ENCODE measurements around the gene PNMA6A. TPM values are rescaled to one million over a fixed set of nuclear protein-coding genes. Genes with fewer than 3 reads are reported as not detected.

Gene PNMA6A
- total and polyA plus RNA-seq, 2 of the 13 experiments (the other 11 are each of a cell fraction or from before 2014, with no cell fraction given) = 0.11 to 0.66 TPM

- TF ChIP-seq ZNF383 (CRISPR knock-in tag; IDR thresholded peaks at IDR 0.05; ENCODE audit: borderline replicate concordance) = no peak
- TF ChIP-seq HNF1B (CRISPR knock-in tag; IDR thresholded peaks at IDR 0.05) = 0 out of 2 replicates have a peak, but pooled peaks have one; percentile 22
- TF ChIP-seq HIVEP1 (CRISPR knock-in tag; IDR thresholded peaks at IDR 0.05) = no peak
- TF ChIP-seq JUNB (CRISPR knock-in tag; IDR thresholded peaks at IDR 0.05; ENCODE audit: borderline replicate concordance) = no peak
- TF ChIP-seq TFE3 (CRISPR knock-in tag; IDR thresholded peaks at IDR 0.05) = 0 out of 2 replicates have a peak, but pooled peaks have one; percentile 35
- TF ChIP-seq NCOA2 (CRISPR knock-in tag; IDR thresholded peaks at IDR 0.05) = peak; percentile 59; the same call in 1 of the 2 replicates
- TF ChIP-seq FLYWCH1 (CRISPR knock-in tag; IDR thresholded peaks at IDR 0.05) = no peak
- TF ChIP-seq ELF3 (CRISPR knock-in tag; IDR thresholded peaks at IDR 0.05) = 0 out of 2 replicates have a peak, but pooled peaks have one; percentile 43
- TF ChIP-seq ZNF562 (CRISPR knock-in tag; IDR thresholded peaks at IDR 0.05; ENCODE audit: borderline replicate concordance) = no peak
- no peak for TF ChIP-seq PRMT3 (CRISPR knock-in tag; IDR thresholded peaks at IDR 0.05; ENCODE audit: borderline replicate concordance, low read depth)
- no peak for TF ChIP-seq MTA1 (CRISPR knock-in tag; IDR thresholded peaks at IDR 0.05; ENCODE audit: borderline replicate concordance)
- no peak for TF ChIP-seq TAF1 (CRISPR knock-in tag; IDR thresholded peaks at IDR 0.05)
- peak; percentile 72; the same call in 1 of the 2 replicates for TF ChIP-seq FOXJ3 (CRISPR knock-in tag; IDR thresholded peaks at IDR 0.05; ENCODE audit: borderline replicate concordance)
- TF ChIP-seq, protein P1, sequence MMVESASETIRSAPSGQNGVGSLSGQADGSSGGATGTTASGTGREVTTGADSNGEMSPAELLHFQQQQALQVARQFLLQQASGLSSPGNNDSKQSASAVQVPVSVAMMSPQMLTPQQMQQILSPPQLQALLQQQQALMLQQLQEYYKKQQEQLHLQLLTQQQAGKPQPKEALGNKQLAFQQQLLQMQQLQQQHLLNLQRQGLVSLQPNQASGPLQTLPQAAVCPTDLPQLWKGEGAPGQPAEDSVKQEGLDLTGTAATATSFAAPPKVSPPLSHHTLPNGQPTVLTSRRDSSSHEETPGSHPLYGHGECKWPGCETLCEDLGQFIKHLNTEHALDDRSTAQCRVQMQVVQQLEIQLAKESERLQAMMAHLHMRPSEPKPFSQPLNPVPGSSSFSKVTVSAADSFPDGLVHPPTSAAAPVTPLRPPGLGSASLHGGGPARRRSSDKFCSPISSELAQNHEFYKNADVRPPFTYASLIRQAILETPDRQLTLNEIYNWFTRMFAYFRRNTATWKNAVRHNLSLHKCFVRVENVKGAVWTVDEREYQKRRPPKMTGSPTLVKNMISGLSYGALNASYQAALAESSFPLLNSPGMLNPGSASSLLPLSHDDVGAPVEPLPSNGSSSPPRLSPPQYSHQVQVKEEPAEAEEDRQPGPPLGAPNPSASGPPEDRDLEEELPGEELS (CRISPR knock-in tag; IDR thresholded peaks at IDR 0.05) = peak; percentile 88
- no peak for TF ChIP-seq ZBTB4 (CRISPR knock-in tag; IDR thresholded peaks at IDR 0.05; ENCODE audit: borderline replicate concordance)
- TF ChIP-seq ZNF331 (CRISPR knock-in tag; IDR thresholded peaks at IDR 0.05) = no peak
- TF ChIP-seq GATAD2A (CRISPR knock-in tag; IDR thresholded peaks at IDR 0.05) = peak; percentile 70; the same call in 1 of the 2 replicates
- no peak for TF ChIP-seq TBX3 (IDR thresholded peaks at IDR 0.05; ENCODE audit: borderline replicate concordance)
- TF ChIP-seq RFXAP (CRISPR knock-in tag; IDR thresholded peaks at IDR 0.05; ENCODE audit: borderline replicate concordance) = no peak
Observed at GRCh38 chrX:153102418-153102817, 30.2 kb downstream of the PNMA6A start (continued).
